ENCODE measurements around the gene SLC25A1. TPM values are rescaled to one million over a fixed set of nuclear protein-coding genes. Genes with fewer than 3 reads are reported as not detected.

Gene SLC25A1
- polyA plus RNA-seq, 6 donors from 2014 or later: 63.5 to 88.8 (median 72.4) TPM

DNA sequence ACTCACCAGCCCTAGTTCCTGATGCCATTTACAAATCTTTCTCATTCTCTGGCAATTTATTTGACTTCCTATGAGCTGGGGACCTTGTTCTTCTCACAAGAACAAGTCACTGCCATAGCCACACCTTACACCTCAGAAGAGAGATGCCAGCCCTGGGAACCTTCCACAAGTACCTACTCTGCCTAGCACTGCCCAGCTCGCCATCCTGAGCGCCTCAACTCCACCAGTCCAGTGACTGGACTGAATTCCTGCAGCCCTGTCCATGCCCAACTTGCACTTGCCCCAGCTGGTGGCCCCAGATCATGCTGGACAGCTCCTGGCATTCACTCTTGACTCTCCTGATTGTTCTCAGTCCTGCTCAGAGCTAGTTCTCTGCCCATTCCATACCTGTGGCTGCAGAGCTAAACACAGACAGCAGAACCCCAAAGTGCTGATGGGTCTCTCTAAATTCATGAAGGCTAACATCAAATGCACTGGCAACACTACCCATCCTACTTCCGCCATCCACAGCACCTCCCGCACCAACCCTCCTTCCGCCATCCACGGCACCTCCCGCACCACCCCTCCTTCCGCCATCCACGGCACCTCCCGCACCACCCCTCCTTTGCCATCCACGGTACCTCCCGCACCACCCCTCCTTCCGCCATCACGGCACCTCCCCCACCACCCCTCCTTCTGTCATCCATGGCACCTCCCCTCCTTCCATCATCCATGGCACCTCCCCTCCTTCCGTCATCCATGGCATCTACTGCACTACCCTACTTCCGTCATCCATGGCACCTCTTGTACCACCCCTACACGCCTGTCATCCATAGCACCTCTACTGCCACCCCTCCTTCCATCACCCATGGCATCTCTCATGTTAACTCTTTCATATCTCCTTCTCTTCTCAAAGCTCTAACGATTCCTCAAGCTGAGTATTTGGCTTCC, 23.6 kb upstream of the SLC25A1 start:
- H3K4me1 Mint-ChIP-seq: peaks cover 0 to 9% (median 5%) of the 10 kb centered on the region in 3 donors
- no peak for DNase-seq
- H3K27me3 Mint-ChIP-seq: peaks cover 0 to 23% (median 0%) of the 10 kb centered on the region in 3 donors
- peak overlapping the region in 2 of 6 donors; percentile 24 to 77 for H3K27ac Mint-ChIP-seq
- no peaks in the 10 kb centered on the region for H3K36me3 Mint-ChIP-seq
- H3K9me3 Mint-ChIP-seq: peaks cover 0 to 5% (median 0%) of the 10 kb centered on the region in 7 donors
- H3K4me3 Mint-ChIP-seq: no peak overlapping the region
- no peak for ATAC-seq (ENCODE audit: low read depth in 2 of 2)

DNA sequence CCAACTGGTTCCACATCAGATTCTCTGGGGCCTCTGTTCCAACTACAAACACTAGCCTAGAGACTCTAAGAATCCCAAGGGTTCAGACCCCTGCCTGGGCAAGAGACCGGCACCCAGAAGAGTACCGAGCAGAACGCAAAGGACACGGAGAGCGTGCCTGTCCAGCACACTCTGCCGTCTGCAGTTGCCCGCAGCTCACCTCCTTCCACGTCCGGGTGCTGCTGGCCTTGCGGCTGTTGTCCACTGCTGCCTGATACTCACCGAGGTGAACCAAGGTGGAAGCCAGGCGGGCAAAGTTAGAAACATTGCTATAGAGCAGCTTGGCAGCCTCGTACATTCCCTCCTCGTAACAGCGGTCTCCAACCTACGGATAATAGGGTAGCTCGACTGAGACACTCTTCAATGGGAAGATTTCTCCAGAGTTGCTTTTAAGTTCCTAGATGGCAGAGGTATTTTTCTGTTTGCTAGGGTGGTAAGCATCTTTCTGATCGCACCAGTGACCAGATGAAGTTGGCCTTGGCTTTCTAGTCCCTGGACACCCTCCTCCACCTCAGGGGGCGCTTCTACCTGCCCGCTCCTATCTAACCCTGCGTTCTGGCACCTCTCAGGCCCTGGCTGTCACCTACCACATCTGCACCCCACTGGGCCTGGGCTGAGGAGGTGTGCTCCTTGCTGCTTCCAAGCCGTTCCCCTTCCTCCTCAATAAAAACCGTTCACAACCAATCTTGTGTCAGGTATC, 22.8 kb upstream of the SLC25A1 start:
- Mint-ChIP-seq H3K4me3 (no peak overlapping the region), H3K4me1 (peaks cover 0 to 9% (median 5%) of the 10 kb centered on the region in 3 donors), H3K27me3 (peaks cover 0 to 23% (median 0%) of the 10 kb centered on the region in 3 donors), H3K9me3 (peaks cover 0 to 5% (median 0%) of the 10 kb centered on the region in 7 donors), H3K27ac (peak overlapping the region in 1 of 6 donors; percentile 7), H3K36me3 (no peaks in the 10 kb centered on the region)
- ATAC-seq (ENCODE audit: low read depth in 2 of 2) (no peak), DNase-seq (no peak)

DNA sequence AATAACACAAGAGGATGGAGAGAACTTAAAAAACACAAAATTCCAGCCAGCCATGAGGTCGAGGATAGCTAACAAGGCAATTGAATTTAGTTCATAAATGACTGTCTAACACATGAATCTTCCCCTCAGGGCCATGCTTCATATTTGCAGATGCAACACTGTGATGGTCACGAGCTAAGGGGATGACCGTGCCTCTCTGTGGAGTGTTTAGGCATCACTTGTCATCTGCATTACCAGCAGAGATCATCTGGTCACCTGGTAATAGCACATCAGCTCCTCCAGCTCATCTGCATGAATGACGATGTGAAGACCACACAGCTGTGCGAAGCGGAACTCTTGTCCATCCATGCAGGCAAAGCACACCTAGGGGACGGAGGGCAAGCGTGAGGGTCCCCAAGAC, 20.9 kb upstream of the SLC25A1 start:
- H3K27ac Mint-ChIP-seq: peak overlapping the region in 1 of 6 donors; percentile 40
- no peak for DNase-seq
- H3K4me3 Mint-ChIP-seq: no peak overlapping the region
- no peaks in the 10 kb centered on the region for H3K36me3 Mint-ChIP-seq
- peaks cover 0 to 5% (median 0%) of the 10 kb centered on the region in 7 donors for H3K9me3 Mint-ChIP-seq
- peaks cover 0 to 22% (median 0%) of the 10 kb centered on the region in 3 donors for H3K27me3 Mint-ChIP-seq
- peaks cover 12 to 13% (median 12%) of the 10 kb centered on the region in 3 donors for H3K4me1 Mint-ChIP-seq
- no peak for ATAC-seq (ENCODE audit: low read depth in 2 of 2)

DNA sequence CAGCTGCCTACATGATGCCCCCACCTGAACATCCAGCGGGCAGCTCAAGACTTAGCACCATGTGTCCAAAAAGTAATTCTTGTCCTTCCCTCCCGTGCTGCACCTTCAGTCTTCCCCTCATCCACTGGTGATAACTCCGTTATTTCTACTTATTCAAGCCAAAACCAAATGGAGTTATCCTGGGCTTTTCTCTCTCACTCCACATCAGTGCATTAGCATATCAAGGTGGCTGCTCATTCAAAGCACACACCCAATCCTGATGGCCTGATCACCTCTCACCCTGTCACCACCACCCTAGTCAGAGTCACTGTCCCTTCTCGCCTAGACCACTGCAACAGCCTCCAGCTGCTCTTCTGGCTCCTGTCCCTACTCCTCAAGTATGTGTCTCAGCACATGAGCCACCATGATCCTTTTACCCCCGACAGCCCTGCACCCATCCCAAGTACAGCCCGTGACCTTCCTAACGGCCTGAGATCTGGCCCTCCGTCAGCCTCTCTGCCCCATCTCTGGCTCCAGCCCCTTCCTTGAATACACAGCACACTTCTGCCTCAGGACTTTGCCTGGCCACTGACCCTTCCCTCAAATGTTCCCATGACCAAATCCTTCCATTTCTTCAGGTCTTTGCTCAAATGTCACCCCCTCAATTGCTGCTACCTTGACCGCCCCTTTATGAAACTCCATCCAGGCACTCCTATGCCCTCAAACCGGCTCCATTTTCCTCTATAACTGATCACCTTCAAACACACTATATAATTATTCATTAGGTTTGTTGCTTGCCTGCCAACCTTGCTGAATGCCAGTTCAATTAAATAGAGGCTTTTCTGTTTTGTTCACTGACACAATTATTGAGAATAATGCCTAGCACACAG, 19.7 kb upstream of the SLC25A1 start:
- H3K27ac Mint-ChIP-seq: peak overlapping the region in 2 of 6 donors; percentile 13 to 69

DNA sequence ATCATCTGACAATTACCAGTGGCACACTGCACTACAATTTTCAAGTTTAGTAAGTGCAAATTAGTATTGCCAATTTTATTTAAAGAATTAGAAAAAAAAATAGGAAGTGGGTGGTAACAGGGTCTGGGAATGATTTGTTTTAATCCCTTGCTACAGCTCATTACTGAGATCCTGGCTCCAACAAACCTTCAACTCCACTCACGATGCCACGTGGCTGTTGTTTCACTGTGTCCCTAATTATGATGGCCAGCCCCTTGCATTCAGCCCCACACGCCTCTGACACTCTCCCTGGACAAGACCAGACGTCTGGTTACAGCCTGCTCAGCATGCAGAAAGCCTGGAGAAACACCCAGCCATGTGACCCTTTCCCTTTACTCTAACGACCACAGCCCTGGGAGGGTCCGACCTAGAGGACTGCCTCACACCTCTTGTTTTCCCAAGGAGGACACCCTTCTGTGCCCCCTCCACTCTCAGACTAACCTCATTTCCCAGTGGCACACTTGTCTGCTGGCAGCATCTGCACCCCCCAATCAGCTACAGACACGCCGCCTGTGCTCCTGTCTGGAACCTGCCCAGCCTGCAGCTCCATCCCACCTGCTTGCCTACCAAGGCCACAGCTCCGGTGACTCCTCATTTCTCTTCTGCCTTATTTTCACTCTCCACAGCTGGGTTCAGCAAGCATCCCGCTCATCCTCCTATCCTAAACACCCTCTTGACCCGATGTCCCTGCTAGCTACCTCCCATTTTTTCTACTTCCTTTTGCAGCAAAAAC, 18.5 kb upstream of the SLC25A1 start:
- H3K9me3 Mint-ChIP-seq: peaks cover 0 to 5% (median 0%) of the 10 kb centered on the region in 7 donors
- peaks cover 7 to 13% (median 12%) of the 10 kb centered on the region in 3 donors for H3K4me1 Mint-ChIP-seq
- H3K36me3 Mint-ChIP-seq: peaks cover 0 to 5% of the 10 kb centered on the region in 2 donors
- H3K4me3 Mint-ChIP-seq: no peak overlapping the region
- DNase-seq (no peak), ATAC-seq (ENCODE audit: low read depth in 2 of 2) (no peak)
- H3K27ac Mint-ChIP-seq: no peak overlapping the region
- H3K27me3 Mint-ChIP-seq: peaks cover 0 to 11% (median 0%) of the 10 kb centered on the region in 3 donors

More for the DNA sequence above, 19.7 kb upstream of the SLC25A1 start:
- H3K36me3 Mint-ChIP-seq: peaks cover 0 to 5% of the 10 kb centered on the region in 2 donors
- H3K27me3 Mint-ChIP-seq: peaks cover 0 to 11% (median 0%) of the 10 kb centered on the region in 3 donors
- ATAC-seq (ENCODE audit: low read depth in 2 of 2) (no peak), DNase-seq (no peak)
- peaks cover 0 to 5% (median 0%) of the 10 kb centered on the region in 7 donors for H3K9me3 Mint-ChIP-seq
- H3K4me1 Mint-ChIP-seq: peaks cover 12 to 13% (median 12%) of the 10 kb centered on the region in 3 donors
- no peak overlapping the region for H3K4me3 Mint-ChIP-seq

DNA sequence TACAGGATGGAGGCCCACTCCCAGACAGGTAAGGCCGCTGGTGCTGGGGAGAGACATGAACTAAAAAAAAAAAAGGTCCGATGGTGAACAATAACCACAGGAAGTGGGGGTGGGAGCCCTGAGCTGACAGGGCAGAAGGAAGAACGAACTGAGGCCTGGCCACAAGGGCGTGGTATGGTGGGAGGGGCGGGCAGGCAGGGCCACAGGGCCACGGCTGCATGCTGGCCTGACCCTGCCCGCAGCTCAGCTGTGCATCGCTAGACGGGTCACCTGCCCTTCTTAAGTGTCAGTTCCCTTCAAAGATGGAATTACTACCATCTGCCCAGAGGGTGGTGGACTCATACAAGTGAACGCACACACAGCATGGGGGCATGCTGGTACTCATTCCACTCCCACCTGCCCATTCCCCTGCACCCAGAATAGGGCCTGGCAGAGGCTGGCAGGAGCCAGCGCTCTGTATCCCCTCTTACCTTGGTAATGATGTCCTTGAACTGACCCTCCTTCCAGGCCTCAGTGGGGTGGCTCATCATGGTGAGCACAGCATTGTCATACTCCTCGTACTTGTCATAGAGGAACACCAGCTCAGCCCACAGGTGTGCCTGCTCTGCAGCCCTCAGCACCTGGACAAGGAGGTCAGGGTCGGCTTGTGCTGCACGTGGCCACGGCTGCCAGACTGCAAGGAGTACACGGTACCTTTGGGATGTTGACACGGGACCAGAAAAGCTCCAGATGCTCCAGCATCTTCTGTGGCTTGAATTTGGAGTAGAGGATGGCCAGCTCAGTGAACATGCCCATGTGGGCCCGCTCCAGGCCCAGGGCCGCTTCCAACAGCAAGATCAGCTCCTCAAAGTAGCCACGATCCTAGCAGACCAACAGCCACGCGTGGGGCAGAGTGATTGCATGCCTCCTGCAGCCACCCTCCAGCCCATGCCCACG, 17.5 kb upstream of the SLC25A1 start:
- peaks cover 7 to 13% (median 12%) of the 10 kb centered on the region in 3 donors for H3K4me1 Mint-ChIP-seq
- no peak overlapping the region for H3K4me3 Mint-ChIP-seq
- DNase-seq (no peak), ATAC-seq (ENCODE audit: low read depth in 2 of 2) (no peak)
- H3K27me3 Mint-ChIP-seq: peaks cover 0 to 11% (median 0%) of the 10 kb centered on the region in 3 donors
- H3K36me3 Mint-ChIP-seq: peaks cover 0 to 5% of the 10 kb centered on the region in 2 donors
- peak overlapping the region in 1 of 6 donors; percentile 53 for H3K27ac Mint-ChIP-seq
- H3K9me3 Mint-ChIP-seq: peaks cover 0 to 5% (median 0%) of the 10 kb centered on the region in 7 donors

DNA sequence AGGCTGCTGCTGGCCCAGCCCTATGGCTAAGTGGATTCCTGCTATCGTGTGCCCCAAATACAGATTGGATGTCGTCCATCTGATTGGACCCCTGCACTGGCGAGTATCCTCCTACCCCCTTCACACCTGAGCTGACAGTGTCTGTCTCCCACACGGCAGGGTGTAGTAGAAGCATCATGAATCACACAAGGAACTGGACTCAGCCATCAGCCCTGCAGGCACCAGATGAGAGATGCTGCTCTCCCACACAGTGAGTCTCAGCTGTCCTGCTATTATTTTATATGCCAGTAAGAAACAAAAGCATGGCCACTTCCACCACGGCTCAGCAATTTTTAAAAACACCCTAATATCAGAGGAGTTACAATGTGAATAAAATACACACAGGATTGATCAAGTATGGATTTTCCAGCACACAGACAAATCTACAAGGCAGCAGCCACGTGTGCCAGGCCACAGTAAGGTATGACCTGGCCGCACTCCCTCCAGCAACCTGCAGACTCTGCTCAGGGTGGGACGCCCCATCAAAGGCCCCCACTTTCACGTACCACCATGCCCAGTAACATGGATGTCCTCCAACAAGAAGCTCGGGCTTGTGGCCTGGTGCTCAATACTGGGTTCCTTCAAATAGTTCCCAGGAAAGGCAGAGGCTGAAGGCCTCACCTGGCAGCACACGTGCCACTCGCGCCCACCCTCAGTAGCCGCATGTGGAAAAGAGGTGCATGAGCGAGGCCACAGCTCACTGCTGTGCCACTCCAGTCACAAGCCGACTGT, 16.4 kb upstream of the SLC25A1 start:
- Mint-ChIP-seq H3K27me3 (peaks cover 0 to 11% (median 0%) of the 10 kb centered on the region in 3 donors), H3K36me3 (peaks cover 0 to 5% of the 10 kb centered on the region in 2 donors), H3K4me1 (peaks cover 7 to 13% (median 12%) of the 10 kb centered on the region in 3 donors), H3K27ac (peak overlapping the region in 1 of 6 donors; percentile 42), H3K4me3 (no peak overlapping the region), H3K9me3 (peaks cover 0 to 5% (median 0%) of the 10 kb centered on the region in 7 donors)
- ATAC-seq (ENCODE audit: low read depth in 2 of 2): no peak
- DNase-seq: no peak

DNA sequence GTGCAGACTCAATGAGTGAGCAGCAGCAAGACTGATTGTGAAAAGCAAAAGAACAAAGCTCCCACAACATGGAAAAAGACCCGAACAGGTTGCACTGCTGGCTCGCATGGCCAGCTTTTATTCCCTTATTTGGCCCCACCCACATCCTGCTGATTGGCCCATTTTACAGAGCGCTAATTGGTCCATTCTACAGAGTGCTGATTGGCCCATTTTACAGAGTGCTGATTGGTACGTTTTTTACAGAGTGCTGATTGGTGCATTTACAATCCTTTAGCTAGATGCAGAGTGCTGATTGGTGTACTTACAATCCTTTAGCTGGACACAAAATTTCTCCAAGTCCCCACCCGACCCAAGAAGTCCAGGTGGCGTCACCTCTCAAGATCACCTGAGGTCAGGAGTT, 15.3 kb upstream of the SLC25A1 start:
- peaks cover 0 to 11% (median 0%) of the 10 kb centered on the region in 3 donors for H3K27me3 Mint-ChIP-seq
- H3K4me3 Mint-ChIP-seq: no peak overlapping the region
- no peak overlapping the region for H3K27ac Mint-ChIP-seq
- peaks cover 0 to 5% (median 0%) of the 10 kb centered on the region in 7 donors for H3K9me3 Mint-ChIP-seq
- peaks cover 0 to 5% of the 10 kb centered on the region in 2 donors for H3K36me3 Mint-ChIP-seq
- DNase-seq (no peak), ATAC-seq (ENCODE audit: low read depth in 2 of 2) (no peak)
- peaks cover 7 to 13% (median 12%) of the 10 kb centered on the region in 3 donors for H3K4me1 Mint-ChIP-seq

DNA sequence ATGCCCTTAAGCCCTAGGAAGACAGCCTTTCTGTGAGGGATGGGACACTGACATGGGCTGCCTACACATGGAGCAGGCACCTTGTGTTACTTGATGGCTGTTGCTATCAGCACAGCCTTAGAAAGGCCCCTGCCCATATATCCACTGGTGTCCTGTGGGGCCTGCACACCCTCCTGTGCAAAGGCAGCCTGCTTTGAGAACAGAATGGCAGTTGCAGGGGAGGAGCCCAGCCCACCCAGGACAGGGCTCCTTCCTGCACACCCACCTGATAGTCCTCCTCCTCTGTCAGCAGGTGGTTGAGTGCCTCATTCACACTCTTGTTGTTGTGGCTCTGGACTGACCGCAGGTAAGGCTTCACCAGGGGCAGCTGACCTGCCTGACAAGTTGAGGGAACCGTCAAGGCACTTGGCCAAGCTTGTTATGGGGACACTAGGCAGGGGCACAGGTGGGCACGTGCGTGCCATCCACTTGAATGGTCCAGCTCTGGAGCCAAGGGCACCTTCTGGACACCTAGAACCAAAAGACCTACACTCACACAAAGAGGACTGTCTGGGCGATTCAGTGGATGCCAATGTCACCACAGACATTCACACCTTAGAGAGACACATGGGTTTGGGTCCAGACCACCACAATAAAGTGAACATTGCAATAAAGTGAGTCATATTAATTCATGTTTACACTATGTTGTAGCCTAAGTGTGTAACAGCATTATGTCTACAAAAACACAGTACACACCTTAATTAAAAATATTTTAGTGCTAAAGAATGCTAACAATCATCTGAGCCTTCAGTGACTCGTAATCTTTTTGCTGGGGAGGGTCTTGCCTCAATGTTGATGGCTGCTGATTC, 9.4 kb upstream of the SLC25A1 start:
- no peaks in the 10 kb centered on the region for H3K4me1 Mint-ChIP-seq
- peaks cover 0 to 10% (median 0%) of the 10 kb centered on the region in 3 donors for H3K27me3 Mint-ChIP-seq
- H3K9me3 Mint-ChIP-seq: no peaks in the 10 kb centered on the region
- no peak overlapping the region for H3K4me3 Mint-ChIP-seq
- H3K36me3 Mint-ChIP-seq: no peaks in the 10 kb centered on the region
- DNase-seq (no peak), ATAC-seq (ENCODE audit: low read depth in 2 of 2) (no peak)
- H3K27ac Mint-ChIP-seq: no peak overlapping the region
